PC-3 (cell line): ENCODE data around the gene GFOD2.

ENCODE experiments used
- EZH2 ChIP-seq: fragments of 300-600 bp; sonication (generic); IDR thresholded peaks from one replicate; pipeline ENCODE4 v1.6.1; 2017; ENCODE audit warnings: antibody characterized with exemption, mild to moderate bottlenecking, low read length; ENCODE audit not compliant: unreplicated experiment
- TF ChIP-seq, protein P1 (sequence below): fragments of 300-600 bp; sonication (generic); conservative IDR thresholded peaks from 2 replicates; pipeline ENCODE4 v1.5.1; 2017; ENCODE audit warnings: antibody characterized with exemption, low read depth, mild to moderate bottlenecking, low read length

DNA sequence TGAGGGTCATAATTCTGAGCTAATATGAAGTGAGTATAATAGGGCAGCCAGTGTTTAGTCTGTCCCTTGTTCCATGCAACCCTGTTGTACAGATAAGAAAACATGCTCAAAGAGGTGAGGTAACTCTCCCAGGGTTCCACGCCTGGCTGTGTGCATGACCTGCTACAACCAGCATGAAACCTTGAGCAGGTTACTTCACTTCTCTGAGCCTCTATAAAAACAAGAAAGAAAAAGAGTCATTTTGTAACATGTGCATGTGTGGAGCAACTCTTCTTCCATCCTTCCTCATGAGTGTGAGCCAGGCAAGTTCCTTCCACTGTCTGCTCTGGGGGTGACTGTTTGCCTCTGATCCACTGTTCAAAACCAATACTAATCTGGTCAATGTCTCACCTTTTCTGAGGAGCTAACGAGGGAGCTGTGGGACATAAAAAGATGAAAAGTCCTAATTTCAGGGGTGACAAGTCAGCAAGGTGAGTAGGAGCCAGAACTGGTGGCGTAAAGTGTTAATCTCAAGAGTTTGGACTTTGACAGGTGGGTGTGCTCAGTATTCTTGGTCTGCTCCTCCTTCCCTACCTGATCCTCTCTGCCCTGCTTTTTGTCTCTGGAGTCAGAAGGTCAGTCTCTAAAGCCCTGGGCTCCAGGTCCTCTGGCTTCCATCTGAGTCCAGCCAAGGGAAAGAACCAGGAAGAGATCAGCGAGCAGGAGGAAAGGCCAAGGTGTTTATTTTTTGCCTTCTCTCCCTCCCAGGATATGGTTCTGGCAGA is 21.5 kb downstream of the GFOD2 start:
- TF ChIP-seq, protein P1, sequence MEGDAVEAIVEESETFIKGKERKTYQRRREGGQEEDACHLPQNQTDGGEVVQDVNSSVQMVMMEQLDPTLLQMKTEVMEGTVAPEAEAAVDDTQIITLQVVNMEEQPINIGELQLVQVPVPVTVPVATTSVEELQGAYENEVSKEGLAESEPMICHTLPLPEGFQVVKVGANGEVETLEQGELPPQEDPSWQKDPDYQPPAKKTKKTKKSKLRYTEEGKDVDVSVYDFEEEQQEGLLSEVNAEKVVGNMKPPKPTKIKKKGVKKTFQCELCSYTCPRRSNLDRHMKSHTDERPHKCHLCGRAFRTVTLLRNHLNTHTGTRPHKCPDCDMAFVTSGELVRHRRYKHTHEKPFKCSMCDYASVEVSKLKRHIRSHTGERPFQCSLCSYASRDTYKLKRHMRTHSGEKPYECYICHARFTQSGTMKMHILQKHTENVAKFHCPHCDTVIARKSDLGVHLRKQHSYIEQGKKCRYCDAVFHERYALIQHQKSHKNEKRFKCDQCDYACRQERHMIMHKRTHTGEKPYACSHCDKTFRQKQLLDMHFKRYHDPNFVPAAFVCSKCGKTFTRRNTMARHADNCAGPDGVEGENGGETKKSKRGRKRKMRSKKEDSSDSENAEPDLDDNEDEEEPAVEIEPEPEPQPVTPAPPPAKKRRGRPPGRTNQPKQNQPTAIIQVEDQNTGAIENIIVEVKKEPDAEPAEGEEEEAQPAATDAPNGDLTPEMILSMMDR = no peak
- TF ChIP-seq EZH2 = no peak
